Hippocampal formation (tissue), 2 donors: ENCODE data around the gene CCL21.

ENCODE experiments used
- DNase-seq, 2 donors: peaks; one replicate each; lab custom pipeline; 2025; lab: John Stamatoyannopoulos, UW

Gene CCL21

DNA sequence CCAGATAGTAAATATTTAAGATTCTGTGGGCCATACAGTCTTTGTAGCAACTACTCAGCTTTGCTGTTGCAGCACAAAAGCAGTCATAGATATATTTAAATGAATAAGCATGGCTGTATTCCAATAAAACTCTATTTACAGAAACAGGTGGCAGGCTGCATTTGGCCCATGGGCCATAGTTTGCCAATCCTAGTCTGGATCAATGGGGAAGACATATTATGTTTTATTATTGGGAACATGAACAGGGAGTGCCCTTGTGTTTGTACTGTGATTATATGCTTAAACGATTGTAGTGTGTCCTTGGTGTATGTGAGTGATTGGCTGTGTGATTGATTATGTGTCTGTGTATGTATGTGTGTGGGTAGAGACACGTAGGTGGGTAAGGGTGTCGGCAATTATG lies 35.5 kb downstream of the CCL21 start:
- DNase-seq, result no peak

DNA sequence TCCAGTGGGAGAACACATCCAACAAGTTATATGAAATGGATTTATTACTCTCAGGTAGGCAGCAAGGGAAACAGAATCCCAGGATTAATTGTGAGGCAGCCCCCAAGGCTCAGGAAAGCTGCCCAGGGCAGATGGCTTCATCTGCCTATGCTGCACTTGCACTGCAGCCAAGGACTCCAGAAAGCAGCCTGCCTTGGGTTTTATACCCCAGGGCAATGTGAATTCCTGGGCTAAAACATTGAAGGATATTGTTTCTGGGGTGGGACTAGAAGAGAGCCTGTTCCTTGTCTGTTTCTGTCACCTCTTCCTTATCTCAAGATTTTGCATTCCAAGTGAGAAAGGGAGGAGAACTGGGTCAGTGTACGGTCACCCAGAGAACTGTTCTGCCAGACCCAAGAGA lies 38.6 kb downstream of the CCL21 start:
- no peak for DNase-seq

DNA sequence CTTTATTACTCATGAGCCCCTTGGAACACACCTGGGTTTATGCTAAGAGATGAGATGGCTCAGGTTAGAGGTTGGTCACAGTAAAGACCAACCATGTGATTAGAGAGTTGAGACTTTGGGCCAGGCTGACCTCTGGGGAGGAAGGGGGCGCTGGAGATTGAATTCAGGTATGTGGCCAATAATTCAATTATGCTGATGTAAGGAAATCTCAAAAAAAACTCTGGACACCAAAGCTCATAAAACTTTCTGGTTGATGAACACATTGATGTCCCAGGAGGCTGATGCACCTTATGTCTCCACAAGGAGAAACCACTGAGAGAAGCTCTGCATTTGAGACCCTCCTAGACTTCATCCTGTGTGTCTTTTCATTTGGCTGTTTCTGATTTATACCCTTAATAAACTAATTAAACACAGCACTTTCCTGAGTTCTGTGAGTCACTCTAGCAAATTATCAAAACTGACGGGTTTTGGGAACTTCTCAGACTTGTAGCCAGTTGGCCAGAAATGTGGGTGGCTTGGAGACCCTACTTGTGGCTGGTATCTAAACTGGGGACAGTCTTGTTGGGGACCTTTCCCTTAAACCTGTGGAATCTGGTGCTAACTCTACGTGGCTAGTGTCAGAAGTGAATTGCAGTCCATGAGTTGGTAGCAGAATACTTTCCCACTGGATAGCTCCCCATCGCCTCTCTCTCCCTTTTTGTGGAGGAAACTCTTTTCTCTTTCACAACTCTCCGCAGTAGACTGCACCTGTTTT lies 40.0 kb downstream of the CCL21 start:
- no peak for DNase-seq

DNA sequence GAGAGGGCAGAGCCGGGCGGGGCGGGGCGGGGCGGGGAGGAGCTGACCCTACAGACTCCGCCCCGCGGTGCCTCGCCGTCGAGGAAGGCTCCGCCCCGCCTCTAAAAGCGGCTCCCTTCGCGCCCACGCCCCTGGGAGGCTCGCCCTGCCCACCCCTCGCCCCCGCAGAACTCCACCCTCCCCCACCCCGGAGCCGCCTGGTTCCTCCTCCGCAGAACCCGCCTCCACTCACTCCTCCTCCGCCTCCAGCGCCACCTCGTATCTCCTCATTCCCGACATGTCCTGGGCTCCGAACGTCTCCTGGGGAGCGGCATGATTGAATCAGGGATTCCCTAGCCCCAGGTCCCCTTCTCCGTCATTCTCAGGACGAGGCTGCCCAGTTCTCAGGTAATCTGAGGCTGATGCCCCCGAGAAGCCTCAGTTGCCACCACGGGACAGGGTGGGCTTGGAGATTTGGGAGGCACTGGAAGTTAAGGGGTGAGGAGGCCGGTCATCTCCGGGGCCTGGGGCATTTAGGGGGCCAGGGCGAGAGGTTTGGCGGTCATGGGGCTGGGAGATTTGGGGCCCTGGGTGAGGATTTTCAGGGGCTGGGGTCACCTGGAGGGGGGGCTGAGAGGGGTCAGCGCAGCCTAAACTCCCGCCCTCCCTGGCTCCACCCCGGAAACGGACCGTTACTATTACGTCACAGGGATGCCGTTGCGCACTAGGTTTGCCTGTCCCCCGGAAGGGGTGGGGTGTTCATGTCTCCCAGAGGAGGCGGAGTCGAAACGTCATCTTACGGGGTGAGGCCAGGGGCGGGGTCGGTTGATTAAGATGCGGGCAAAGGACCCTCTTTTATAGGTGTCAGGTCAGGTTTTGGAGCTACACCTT lies 44.3 kb downstream of the CCL21 start:
- DNase-seq, result peak; percentile 89 to 92

DNA sequence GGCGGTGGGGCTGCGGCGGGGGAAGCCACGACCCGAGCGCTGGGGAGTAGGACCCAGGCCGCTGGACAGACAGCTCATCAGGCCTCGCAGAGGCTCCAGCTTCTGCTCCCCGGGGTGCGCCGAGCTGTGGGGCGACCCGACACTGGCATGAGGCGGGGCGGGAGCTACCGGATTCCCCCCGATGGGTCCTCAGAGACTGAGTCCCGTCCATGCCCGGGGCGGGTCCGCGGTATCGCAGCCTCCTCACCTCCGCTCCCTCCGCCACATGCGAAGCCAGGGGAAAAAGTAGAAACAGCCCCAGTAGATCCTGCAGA lies 44.9 kb downstream of the CCL21 start:
- DNase-seq, result no peak

DNA sequence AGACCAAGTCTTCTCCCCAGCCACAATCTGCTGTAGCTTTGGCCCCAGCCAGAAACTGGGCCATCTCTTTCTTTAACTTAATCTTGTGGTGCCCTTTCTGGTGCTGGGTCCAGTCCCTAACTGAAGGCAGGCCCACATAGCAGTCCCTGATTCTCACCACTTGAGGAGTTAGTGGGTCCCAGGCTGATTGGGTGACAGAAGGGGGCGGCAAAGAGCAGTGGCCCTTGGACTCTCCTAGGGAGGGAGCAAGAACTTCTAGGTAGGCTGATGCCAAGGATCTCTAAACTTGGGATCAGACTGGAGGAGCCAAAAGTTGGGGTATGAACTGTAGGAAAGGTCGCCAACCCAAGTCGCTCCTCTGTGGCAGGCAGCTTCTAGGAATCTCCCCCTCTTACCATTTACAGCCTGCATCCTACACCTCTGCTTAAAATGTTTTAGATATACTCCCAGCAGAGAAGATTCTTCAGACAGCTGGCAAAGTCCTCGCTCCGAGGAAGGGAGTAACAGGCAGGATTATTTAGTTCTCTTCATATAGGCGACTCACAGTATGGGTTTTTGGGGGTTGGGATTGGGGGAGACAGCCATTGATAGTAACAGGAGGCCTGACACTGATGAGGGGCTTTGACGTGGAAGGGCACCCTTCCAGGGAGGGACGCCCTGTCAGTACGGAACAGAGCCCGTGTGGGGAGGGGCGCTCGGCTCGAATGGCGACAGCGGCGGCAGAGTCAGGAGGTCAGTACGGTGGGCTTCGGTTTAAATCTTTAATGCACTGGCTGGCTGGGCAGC lies 45.5 kb downstream of the CCL21 start:
- peak; percentile 26 to 71 for DNase-seq

DNA sequence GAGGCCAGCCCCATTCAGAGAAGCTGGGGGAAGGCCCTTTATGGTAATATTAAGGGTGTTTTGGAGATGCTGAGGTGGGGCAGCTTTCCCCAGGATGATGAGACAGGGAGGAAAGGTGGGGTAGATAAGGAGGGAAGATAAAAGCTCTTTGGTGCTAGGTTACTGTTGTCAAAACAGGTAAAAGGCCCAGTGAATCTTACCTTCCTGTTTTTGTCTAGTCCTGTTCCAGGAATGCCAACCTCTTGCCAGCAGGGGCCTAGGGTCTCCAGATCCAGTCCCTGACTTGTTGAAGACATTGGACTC lies 46.7 kb downstream of the CCL21 start:
- DNase-seq, result no peak

DNA sequence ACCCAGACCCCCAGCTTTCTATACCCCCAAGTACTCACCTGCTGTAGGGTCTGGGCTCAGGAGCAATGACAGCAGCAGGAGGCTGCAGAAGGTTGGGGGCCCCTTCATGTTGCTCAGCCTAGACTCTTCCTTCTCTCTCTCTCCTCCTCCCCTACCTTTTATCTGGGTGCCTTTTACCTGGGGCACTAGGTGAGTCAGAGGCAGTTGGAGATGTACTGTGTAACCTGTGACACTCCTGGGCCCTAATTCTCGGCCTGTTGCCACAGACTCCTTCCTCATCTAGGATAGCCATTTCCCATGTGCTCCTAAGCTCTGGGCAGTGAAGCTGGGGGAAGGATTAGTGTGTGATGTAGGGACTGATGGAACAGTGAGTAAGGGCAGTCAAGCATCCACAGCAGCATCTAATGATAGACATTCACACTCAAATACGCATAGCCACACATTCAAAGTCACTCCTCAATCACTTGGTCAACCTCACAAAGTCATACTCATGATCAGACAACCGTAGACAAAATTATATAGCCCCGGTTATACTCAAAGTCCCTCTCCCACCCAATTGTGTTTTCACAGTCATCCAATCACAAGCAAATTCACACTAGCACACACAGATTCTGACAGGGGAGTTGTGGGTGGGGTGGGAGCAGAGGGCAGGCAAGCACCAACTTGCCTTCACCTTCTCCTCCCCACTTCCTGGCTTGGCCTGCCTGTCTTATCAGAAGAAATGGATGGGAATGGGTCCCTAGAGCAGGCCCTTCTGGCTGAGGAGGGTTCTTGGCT lies 47.2 kb downstream of the CCL21 start, which contains the start of gene CCL27:
Gene CCL27, minus strand, starts transcription at position 132 of the 777 bp plus-strand sequence. Its CDS starts 24 bp downstream, at position 108.
- DNase-seq, result no peak

DNA sequence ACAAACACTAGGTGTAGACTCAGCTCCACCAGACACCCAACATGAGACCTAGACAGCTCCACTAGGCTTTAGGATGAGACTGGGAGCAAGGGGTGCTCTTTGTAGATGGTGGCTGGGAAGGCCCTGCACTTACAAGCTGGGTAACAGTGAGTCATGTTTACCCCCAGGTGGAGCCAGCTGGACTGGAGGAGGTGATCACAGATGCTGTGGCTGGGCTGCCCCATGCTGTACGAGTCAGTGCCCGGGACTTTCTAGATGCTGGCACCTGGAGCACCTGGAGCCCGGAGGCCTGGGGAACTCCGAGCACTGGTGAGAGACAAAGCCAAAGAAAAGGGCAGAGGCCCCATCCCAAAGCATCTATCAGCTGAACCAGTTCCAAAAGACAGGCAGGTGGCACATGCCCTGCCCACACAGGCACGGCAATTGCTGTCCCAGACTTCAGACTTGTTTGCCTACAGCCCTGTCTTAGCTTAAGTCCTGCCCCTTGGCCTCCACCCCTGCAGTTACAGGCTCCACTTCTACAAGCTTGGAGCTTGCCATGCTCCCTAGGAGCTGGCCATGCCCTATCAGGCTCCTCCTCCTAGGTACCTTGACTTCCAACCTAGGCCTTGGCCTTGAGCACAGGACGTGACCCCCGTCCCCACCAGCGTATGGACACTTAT lies 50.2 kb downstream of the CCL21 start:
- DNase-seq, result no peak
